A549 (cell line): ENCODE data around the gene RTEL1.

Source experiments
- CBX8 ChIP-seq: fragments of 200-600 bp; sonication (generic); IDR thresholded peaks from 2 replicates; pipeline ENCODE4 v1.6.1; 2016
- CEBPB ChIP-seq, 2 experiments: fragments of >200 bp in 1 of 2; sonication (Bioruptor Twin) in 1 of 2; formaldehyde crosslinking in 1 of 2; IDR thresholded peaks; 2 replicates each; pipeline ENCODE4 v1.6.1; 2012 to 2016
- CHD2 ChIP-seq: fragments of 150-350 bp; IDR thresholded peaks from 2 replicates; pipeline ENCODE4 v1.6.1; 2014; ENCODE audit warnings: low read length; ENCODE audit not compliant: partially characterized antibody
- CTCF ChIP-seq: fragments of >200 bp; sonication (Bioruptor Twin); formaldehyde crosslinking; IDR thresholded peaks from 3 replicates; pipeline ENCODE4 v1.5.1; 2016
- EP300 ChIP-seq, 2 experiments: fragments of >200 bp; sonication (Bioruptor Twin); formaldehyde crosslinking; IDR thresholded peaks; 2 replicates in 1 of 2; 3 replicates in 1 of 2; pipeline ENCODE4 v1.6.1; 2016 to 2017
- RAD21 ChIP-seq, 2 experiments: fragments of >200 bp in 1 of 2; sonication (Bioruptor Twin) in 1 of 2; formaldehyde crosslinking in 1 of 2; IDR thresholded peaks in 1 of 2; conservative IDR thresholded peaks in 1 of 2; 2 replicates in 1 of 2; 3 replicates in 1 of 2; pipeline ENCODE4 v1.6.1; 2012 to 2018; ENCODE audit warnings: inconsistent platforms in 1 of 2
- RCOR1 ChIP-seq: fragments of 150-350 bp; IDR thresholded peaks from 2 replicates; pipeline ENCODE4 v1.6.1; 2014; ENCODE audit warnings: antibody characterized with exemption, low read length, low read depth
- USF2 ChIP-seq: fragments of 450-650 bp; IDR thresholded peaks from 2 replicates; pipeline ENCODE4 v1.6.1; 2014; ENCODE audit warnings: antibody characterized with exemption
- TF ChIP-seq, protein P1 (sequence below): IDR thresholded peaks from 2 replicates; pipeline ENCODE4 v1.6.1; 2012
- TF ChIP-seq, protein P2 (sequence below): fragments of 150-350 bp; IDR thresholded peaks from 2 replicates; pipeline ENCODE4 v1.6.1; 2014; ENCODE audit warnings: low read depth, mild to moderate bottlenecking, low read length
- TF ChIP-seq, protein P3 (sequence below): IDR thresholded peaks from 2 replicates; pipeline ENCODE4 v1.6.1; 2012

- TF ChIP-seq, protein P1, sequence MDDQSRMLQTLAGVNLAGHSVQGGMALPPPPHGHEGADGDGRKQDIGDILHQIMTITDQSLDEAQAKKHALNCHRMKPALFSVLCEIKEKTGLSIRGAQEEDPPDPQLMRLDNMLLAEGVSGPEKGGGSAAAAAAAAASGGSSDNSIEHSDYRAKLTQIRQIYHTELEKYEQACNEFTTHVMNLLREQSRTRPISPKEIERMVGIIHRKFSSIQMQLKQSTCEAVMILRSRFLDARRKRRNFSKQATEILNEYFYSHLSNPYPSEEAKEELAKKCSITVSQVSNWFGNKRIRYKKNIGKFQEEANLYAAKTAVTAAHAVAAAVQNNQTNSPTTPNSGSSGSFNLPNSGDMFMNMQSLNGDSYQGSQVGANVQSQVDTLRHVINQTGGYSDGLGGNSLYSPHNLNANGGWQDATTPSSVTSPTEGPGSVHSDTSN = no peak
- TF ChIP-seq CTCF = no peak
- no peak for TF ChIP-seq USF2
- TF ChIP-seq EP300 (IDR thresholded peaks at IDR 0.05) = no peak
- TF ChIP-seq RCOR1 = no peak
- TF ChIP-seq, protein P2, sequence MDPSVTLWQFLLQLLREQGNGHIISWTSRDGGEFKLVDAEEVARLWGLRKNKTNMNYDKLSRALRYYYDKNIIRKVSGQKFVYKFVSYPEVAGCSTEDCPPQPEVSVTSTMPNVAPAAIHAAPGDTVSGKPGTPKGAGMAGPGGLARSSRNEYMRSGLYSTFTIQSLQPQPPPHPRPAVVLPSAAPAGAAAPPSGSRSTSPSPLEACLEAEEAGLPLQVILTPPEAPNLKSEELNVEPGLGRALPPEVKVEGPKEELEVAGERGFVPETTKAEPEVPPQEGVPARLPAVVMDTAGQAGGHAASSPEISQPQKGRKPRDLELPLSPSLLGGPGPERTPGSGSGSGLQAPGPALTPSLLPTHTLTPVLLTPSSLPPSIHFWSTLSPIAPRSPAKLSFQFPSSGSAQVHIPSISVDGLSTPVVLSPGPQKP = no peak
- no peak for TF ChIP-seq RAD21 (conservative IDR thresholded peaks at IDR 0.05 in 1 of 2, IDR thresholded peaks at IDR 0.05 in 1 of 2)
- TF ChIP-seq CHD2 = no peak
- TF ChIP-seq, protein P3, sequence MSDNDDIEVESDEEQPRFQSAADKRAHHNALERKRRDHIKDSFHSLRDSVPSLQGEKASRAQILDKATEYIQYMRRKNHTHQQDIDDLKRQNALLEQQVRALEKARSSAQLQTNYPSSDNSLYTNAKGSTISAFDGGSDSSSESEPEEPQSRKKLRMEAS = no peak
- no peak for TF ChIP-seq CBX8
- no peak for TF ChIP-seq CEBPB (IDR thresholded peaks at IDR 0.05)
Observed at GRCh38 chr20:63678071-63678470, 20.0 kb downstream of the RTEL1 start.
